Fibroblast of the aortic adventitia (primary cell): ENCODE results near the gene ACRV1. TPM values are rescaled to one million over a fixed set of nuclear protein-coding genes. Genes with fewer than 3 reads are reported as not detected.
"Not testable (repeated sequence)": the region's sequence is repeated elsewhere in the genome, so short reads cannot be mapped to it uniquely, and the experiment has no call there.

Source experiments
- DNase-seq: peaks from one replicate; pipeline ENCODE4 v3.0.0-alpha.2; 2010; ENCODE audit warnings: low read depth
- H3K4me3 ChIP-seq: 2 replicates; pipeline ENCODE4 v1.5.1; 2011; ENCODE audit warnings: low read depth, mild to moderate bottlenecking, control low read depth, low read length, moderate library complexity
- total RNA-seq: library from RNA; depleted of rRNA; stranded (reverse); fragments of >200 nt; gene quantifications from 2 replicates; pipeline ENCODE4 v1.2.3, GENCODE V29; 2012; ENCODE audit warnings: low replicate concordance
- TF ChIP-seq, protein P1 (sequence below): IDR thresholded peaks from 2 replicates; pipeline ENCODE4 v1.5.1; 2011; ENCODE audit warnings: mild to moderate bottlenecking, low read length, control low read depth, inconsistent platforms; ENCODE audit not compliant: insufficient read depth

The ACRV1 gene, protein sequence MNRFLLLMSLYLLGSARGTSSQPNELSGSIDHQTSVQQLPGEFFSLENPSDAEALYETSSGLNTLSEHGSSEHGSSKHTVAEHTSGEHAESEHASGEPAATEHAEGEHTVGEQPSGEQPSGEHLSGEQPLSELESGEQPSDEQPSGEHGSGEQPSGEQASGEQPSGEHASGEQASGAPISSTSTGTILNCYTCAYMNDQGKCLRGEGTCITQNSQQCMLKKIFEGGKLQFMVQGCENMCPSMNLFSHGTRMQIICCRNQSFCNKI
- not detected in 2 replicates for total RNA-seq

DNA sequence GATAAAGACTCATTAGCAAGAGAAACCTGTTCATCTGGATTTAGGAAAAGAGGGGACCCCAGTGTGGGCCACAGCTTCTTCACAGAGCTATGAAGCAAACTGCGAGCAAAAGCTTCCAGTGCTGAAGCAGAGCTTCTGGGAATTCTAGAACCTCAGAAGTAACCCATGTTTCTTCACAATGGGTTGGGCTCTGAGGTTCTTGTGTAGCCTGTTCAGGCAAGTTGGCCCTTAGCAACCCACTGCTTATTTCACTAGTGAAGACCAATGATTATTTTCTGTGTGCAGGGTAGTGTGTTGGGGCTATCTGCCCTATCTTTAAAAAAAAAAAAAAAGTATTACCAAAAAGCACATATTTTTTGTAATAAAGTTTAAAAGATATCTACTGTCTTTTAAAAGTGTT, at the start of gene ACRV1:
TSS of gene ACRV1 (minus strand) at position 101 of the 400 bp plus-strand sequence. CDS start at position 34, 67 bp downstream.
- DNase-seq: no peak
- H3K4me3 ChIP-seq: no peak within 1 kb of the TSS

DNA sequence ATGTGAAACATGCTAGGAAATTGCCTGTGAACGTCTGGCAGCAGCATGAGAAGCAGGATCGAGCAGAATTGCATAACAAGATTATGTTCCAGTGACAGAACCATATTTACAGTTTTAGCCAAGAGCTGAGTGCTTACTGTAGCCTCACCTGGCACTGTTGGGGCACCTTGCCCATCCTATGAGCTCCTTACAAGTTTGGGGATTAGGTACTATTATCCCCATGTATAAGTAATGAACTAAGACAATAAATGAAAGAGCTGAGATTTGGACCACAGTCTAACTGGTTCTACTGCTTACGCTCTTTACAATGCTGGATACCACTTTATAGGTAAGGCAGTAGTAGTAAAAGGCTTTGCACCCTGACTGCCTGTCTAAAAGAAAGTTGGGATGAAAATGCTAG, 48.3 kb upstream of the ACRV1 start:
- H3K4me3 ChIP-seq: no peak overlapping the region
- TF ChIP-seq, protein P1, sequence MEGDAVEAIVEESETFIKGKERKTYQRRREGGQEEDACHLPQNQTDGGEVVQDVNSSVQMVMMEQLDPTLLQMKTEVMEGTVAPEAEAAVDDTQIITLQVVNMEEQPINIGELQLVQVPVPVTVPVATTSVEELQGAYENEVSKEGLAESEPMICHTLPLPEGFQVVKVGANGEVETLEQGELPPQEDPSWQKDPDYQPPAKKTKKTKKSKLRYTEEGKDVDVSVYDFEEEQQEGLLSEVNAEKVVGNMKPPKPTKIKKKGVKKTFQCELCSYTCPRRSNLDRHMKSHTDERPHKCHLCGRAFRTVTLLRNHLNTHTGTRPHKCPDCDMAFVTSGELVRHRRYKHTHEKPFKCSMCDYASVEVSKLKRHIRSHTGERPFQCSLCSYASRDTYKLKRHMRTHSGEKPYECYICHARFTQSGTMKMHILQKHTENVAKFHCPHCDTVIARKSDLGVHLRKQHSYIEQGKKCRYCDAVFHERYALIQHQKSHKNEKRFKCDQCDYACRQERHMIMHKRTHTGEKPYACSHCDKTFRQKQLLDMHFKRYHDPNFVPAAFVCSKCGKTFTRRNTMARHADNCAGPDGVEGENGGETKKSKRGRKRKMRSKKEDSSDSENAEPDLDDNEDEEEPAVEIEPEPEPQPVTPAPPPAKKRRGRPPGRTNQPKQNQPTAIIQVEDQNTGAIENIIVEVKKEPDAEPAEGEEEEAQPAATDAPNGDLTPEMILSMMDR: no peak
- DNase-seq: peak; percentile 8

More for the DNA sequence above, at the start of gene ACRV1:
- TF ChIP-seq, protein P1: no peak

DNA sequence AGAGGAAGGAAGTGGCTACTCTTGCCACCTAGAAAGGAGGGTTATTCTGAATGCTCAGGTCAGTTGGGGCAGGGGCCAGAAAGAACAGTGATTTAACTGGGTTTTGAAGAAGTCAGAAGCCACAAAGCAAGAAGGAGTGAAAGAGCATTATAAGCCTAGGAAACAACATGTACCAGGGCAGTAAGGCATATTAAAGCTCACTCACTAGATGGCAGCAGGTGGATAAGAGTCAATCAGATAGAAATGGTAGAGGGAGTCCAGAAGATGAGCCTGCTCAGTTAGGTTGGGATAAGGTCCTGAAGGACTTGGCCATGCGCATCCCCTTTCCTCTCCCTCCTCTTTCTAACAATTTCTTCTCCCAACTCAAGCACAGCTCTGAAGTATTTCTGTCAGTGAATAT, 43.5 kb upstream of the ACRV1 start:
- TF ChIP-seq, protein P1: peak; percentile 64
- peak; percentile 71 for DNase-seq

DNA sequence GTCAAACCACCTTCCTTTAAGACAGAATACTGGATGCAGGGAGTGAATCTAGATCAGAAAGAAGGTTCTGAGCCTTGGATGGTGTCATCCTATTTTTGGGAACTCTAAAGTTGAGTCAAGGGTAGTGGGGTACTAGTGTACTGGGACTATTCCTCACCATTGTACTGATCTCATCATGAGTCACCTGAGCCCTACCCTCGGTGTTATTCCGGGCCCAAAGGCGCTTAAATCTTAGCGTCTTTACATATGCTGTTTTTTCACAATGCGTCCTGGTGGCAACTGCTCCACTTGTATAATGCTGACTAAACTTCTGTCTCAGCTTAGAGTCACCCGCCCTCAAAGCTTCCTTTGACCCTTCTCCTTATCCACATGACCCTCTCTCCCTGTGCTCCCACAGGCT, 40.1 kb upstream of the ACRV1 start:
- TF ChIP-seq, protein P1: no peak
- no peak for DNase-seq
- no peak overlapping the region for H3K4me3 ChIP-seq

More for the DNA sequence above, 43.5 kb upstream of the ACRV1 start:
- H3K4me3 ChIP-seq: no peak overlapping the region

DNA sequence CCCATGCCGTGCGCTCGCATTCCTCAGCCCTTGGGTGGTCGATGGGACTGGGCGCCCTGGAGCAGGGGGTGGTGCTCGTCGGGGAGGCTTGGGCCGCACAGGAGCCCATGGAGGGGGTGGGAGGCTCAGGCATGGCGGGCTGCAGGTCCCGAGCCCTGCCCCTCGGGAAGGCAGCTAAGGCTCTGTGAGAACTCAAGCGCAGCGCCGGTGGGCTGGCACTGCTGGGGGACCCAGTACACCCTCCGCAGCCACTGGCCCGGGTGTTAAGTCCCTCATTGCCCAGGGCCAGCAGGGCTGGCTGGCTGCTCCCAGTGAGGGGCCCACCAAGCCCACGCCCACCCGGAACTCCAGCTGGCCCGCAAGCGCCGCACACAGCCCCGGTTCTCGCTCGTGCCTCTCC, 24.0 kb upstream of the ACRV1 start:
- not testable (repeated sequence) for H3K4me3 ChIP-seq, DNase-seq

DNA sequence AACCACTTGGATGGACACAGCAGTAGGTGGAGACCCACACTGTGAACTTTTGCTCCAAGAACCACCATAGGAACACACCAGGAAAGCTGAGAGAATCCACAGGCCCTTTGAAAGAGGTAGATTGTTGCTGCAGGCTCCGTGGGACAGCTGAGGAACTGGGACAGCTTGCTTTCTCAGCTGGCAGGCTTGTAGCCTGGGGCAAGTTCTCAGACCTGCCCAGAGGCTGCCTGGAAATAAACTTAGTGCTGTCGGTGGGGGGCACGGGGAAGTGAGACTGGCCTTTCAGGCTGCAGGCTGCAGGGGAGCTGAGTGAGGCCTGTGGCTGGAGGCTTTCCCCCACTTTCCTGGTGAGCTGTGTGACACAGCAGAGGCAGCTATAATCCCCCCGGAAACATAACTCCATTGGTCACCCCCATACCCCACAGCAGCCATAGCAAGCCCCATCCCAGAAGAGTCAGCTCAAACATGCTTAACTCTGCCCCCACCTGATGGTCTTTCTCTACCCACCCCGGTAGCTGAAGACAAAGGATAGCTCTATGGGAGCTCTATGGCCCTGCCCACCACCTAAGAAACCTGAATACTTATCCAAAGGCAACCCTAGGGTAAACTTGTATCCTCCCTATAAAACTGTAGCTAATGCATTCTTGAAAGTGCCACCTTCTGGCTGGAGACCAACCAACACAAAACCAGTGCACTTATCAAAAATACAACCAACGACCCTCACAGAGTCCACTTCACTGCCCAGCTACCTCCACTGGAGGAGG, 21.4 kb upstream of the ACRV1 start:
- TF ChIP-seq, protein P1: no peak
- no peak for DNase-seq
- no peak overlapping the region for H3K4me3 ChIP-seq

DNA sequence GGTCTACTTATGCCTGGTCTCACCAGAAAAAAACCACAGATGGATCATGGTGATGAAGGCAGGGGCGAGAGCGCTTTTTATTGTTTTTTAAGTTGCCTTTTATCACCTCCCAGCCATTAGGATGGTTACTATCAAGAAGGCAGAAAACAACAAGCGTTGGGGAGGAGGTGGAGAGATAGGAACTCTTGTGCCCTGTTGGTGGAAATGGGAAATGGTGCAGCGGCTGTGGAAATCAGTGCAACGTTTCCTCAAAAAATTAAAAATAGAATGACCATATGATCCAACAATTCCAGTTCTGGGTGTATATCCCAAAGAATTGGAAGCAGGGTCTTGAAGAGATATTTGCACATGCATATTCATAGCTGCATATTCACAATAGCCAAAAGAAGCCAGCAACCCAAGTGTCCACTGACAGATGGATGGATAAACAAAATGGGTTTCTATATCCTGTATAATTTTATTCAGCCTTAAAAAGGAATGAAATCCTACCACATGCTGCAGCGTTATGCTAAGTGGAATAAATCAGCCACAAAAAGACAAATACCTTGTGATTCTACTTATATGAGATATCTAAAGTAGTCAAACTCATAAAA, 20.5 kb upstream of the ACRV1 start:
- TF ChIP-seq, protein P1: no peak
- H3K4me3 ChIP-seq: no peak overlapping the region
- DNase-seq: no peak
